ENCODE measurements around the gene MARK3.

Gene MARK3

DNA sequence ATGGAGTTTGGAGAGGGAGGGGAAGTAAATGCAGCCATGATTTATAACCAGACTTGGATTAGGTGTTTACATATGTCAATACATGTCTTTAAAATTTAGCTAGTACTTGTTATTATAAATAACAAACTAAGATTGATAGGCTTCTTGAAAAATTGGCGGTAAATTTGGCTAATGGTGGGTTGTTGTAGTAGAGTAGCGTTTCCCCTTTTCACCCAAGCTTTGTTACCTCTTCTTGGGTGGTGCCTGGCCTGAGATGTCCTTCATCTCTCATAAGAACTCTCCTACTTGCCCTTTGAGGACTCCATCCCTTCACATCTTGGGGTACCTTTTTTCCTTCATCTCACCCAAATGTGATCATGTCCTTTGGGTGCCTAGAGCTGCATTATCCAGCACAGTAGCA, 11.2 kb downstream of the MARK3 start:
- no peak for DNase-seq

DNA sequence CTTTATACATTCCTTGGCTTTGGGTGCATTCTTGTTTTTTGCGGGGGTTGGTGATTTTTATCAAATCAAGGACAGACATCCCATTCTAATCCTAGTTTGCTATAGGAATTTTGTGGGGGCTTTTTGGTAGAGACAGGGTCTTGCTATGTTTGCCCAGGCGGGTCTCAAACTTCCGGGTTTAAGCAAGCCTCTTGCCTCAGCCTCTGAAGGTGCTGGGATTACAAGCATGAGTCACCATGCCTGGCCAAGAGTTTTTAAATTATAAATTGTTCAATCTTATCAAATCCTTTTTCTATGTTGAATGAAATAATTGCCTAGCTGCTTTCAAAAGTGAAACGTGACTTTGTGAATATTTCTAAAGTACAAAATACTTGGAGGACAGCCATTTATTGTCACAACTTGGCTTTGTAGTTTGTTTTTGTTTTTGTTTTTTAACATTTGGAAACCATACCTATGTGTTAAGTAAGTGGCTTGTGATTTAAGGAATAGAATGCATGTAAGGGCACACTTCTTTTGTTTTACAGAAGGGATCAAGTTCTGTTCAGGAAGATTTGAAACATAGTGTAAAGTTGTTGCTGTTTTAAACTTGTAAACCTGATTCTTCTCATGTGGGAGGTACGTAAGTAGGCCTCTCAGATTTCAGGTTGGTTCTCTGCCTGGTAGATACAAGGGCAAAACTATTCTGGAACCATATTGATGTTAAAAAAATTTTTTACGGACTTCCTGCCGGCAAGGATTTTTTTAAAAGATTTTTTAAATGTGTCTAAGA, 13.4 kb downstream of the MARK3 start:
- DNase-seq, result no peak

- DNase-seq, result no peak
These were observed 15.3 kb downstream of the MARK3 start for GRCh38 chr14:103400537-103400936.

- peak; percentile 78 for DNase-seq
These were observed 16.3 kb downstream of the MARK3 start for GRCh38 chr14:103401223-103402214.

- peak; percentile 51 for DNase-seq
These were observed 17.5 kb downstream of the MARK3 start for GRCh38 chr14:103402695-103403094.

DNA sequence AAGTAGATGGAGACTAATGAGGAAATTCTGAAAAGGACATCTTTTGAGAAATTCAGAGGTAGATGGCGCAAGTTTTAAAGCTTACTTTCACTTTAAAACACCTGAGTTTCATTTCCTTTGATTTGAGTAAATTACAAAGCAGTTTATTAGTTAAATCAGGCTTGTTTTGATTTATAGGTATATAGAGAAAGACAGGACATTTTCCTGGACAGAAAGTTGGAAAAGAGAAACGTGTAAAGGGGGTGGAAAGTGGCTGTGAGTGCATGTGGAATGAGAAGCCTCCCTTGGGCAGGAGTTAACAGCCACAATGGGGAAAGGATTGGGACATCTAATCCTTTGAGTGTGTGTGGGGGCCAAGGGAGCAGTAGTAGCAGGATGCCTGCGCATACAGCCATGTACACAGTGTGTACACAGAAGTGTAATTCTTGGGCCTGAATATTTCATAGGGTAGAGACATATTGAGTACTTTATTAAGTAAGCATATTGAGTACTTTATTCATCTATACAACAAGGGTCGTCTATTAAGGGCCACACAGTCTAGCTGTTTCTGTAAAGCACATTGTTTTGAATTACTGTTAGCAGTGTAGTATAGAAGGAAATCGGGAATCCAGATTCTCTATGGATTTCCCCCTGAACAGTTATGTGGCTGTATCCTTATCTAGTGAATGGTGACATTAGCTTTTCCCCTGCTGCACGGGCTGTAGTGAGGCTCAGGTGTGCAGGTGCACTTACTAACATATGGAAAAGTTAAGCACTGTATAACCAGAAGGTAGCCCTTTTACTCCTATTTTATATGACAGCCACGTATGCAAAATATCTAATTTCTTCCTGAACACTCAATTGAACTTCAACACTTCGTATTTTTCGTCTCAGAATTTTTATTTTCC, 19.1 kb downstream of the MARK3 start:
- DNase-seq, result no peak

- DNase-seq, result no peak
These were observed 19.7 kb downstream of the MARK3 start for GRCh38 chr14:103404920-103405319.

- DNase-seq, result no peak
These were observed 23.4 kb downstream of the MARK3 start for GRCh38 chr14:103408491-103409155.

DNA sequence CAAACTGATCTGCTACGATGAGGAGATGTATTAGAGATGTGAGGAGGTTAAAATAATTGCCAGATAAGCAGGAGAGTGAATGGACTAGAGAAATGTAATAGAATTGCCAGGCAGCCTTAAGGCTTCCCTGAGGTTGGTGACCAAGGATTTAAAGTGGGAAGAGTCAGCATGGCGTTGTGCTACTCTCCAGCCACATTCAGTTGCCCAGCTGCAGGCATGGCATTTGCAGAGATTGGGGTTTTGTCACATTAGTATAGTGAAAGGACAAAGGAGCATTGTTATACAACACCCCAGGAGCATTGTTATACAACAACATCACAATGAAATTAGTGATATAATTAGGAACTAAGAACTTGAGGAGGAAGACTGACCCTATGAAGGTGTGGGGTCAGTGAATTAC, 31.7 kb downstream of the MARK3 start:
- no peak for DNase-seq

- DNase-seq, result peak; percentile 71
These were observed 33.2 kb downstream of the MARK3 start for GRCh38 chr14:103418481-103418818.

GRCh38 chr14:103421556-103421955, 36.3 kb downstream of the MARK3 start:
- DNase-seq, result no peak

DNA sequence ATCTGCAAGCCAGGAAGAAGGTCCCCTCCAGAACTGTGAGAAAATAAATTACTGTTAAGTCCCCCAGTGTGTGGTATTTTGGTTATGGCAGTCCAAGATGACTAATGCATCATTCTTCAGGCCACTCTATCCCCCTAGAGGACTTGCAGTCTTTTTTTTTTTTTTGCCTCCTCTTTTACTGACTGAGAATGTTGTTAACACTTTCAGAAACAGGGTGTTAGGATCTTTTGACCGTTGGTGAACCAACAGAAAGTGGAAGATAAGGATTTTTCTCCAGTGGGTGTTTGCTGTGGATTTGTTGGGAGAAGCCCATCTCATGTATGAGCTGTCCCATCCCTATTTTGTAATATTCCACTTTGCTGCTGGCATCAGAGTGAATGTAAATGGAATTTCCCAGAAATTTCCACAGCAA, 37.8 kb downstream of the MARK3 start:
- DNase-seq, result peak; percentile 92

GRCh38 chr14:103427485-103428443, 42.5 kb downstream of the MARK3 start:
- DNase-seq, result peak; percentile 89

DNA sequence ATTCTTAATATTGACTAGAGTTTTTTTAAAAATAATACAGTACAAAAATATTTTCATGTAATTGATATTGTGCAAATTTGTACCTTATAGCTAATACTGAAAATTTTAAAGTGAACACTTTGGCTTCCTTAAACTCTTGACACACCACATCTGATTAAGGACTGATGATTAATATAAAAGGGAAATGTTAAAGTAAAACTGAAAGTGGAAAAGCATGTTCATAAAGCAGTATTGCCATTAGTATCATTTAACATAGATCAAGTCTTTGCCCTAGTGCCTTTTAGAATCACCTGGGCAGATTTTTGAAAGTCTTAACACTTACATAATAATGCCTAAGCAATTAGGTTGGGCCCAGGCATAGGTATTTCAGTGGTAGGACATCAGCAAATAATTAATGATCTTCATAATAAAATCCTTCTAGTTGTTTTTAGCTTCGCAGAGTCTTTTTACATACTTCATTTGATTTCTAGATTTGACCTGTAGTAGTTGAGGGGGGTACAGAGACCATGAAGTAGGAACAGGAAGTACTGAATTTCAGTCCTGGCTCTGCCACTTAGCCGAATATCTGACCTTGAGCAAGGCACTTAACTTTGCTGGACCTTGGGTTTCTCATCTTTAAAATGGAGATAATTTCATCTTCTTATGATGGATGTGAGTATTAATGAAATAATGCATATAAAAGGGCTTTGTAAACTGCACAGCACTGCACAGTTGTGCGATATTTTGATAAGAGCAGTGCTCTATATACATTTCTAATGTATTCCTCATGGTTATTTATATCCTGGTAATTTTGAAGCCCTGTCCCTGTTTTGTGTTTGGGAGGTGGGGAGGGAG, 43.7 kb downstream of the MARK3 start:
- no peak for DNase-seq

DNA sequence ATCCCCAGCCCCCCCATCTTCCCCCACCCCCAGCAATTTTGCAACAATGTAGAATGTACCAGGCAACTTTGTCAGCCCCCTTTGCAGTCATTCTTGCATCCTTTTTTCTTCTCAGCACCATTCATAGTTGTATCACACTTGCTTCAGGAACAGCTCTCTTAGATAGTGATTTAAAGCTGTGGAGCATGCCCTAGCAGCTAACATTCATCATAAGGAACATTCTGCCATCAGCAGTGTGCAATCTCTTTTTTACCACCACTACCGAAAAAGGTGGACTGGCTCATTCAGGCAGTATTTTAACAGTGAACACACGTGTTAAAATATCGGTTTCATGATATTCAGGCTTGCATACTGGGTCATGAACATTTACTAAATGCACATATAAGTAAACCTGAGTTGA, 45.1 kb downstream of the MARK3 start:
- no peak for DNase-seq

- no peak for DNase-seq
These were observed 47.4 kb downstream of the MARK3 start for GRCh38 chr14:103432627-103433026.

- DNase-seq, result no peak
These were observed 48.8 kb downstream of the MARK3 start for GRCh38 chr14:103433916-103434563.

GRCh38 chr14:103434868-103435442, 49.7 kb downstream of the MARK3 start:
- DNase-seq, result no peak

- DNase-seq, result peak; percentile 46
These were observed 51.3 kb downstream of the MARK3 start for GRCh38 chr14:103436533-103436932.

Data from fibroblast of skin of scalp (primary cell).